Fibroblast of skin of left quadriceps (primary cell): ENCODE data around the gene DNAH11.
"Not testable (repeated sequence)": the region's sequence is repeated elsewhere in the genome, so short reads cannot be mapped to it uniquely, and the experiment has no call there.

Experiments used
- DNase-seq, 2 experiments: peaks; one replicate each; pipeline ENCODE4 v3.0.0-alpha.2; 2013; ENCODE audit warnings: low read depth in 2 of 2

DNAH11 gene, protein sequence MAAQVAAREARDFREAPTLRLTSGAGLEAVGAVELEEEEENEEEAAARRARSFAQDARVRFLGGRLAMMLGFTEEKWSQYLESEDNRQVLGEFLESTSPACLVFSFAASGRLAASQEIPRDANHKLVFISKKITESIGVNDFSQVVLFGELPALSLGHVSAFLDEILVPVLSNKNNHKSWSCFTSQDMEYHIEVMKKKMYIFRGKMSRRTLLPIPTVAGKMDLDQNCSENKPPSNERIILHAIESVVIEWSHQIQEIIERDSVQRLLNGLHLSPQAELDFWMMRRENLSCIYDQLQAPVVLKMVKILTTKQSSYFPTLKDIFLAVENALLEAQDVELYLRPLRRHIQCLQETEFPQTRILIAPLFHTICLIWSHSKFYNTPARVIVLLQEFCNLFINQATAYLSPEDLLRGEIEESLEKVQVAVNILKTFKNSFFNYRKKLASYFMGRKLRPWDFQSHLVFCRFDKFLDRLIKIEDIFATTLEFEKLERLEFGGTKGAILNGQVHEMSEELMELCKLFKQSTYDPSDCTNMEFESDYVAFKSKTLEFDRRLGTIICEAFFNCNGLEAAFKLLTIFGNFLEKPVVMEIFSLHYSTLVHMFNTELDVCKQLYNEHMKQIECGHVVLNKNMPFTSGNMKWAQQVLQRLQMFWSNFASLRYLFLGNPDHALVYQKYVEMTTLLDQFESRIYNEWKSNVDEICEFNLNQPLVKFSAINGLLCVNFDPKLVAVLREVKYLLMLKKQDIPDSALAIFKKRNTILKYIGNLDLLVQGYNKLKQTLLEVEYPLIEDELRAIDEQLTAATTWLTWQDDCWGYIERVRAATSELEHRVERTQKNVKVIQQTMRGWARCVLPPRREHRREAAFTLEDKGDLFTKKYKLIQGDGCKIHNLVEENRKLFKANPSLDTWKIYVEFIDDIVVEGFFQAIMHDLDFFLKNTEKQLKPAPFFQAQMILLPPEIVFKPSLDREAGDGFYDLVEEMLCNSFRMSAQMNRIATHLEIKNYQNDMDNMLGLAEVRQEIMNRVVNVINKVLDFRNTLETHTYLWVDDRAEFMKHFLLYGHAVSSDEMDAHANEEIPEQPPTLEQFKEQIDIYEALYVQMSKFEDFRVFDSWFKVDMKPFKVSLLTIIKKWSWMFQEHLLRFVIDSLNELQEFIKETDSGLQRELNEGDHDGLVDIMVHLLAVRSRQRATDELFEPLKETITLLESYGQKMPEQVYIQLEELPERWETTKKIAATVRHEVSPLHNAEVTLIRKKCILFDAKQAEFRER (N-terminal part only)

DNA sequence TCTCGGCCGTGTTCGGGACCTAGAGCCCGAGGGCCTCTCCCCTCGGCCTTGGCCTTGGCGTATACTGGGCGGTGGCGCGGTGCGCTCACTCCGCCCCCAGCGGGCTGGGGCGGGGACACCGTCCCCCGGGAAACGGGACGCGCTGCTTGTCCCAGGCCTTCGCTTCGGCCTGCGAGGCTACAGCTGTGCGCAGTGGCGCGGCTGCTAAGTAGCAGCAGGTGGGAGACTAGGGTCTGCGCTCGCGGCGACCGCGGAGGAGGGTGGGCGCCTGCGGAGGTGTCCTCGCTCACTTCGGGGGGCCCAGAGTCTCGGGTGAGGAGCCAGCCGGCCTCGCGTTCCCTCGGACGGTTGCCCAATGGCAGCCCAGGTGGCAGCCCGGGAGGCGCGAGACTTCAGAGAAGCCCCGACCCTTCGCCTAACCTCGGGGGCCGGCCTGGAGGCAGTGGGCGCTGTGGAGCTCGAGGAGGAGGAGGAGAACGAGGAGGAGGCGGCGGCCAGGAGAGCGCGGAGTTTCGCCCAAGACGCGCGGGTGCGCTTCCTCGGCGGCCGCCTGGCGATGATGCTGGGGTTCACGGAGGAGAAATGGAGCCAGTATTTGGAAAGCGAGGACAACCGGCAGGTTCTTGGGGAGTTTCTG lies at the start of gene DNAH11:
Gene DNAH11 (plus strand): TSS at position 149 of the 637 bp plus-strand sequence. CDS start 207 bp downstream, at position 356.
- no peak for DNase-seq

DNA sequence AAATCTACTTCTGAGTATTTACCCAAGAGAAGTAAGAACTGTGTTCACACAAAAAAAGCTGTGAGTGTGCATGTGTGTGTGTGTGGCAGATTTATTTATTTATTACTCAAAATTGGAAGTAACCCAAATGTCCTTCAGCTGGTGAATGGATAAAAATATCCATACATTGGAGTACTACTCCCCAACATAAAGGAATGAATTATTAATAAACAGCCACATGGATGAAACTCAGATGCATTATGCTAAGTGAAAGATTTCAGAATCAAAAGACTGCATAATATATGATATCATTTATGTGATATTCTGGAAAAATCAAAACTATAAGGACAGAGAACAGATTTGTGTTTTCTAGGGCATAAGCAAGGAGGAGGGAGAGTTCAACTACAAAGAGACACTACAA lies 47.1 kb upstream of the DNAH11 start:
- DNase-seq = no peak

DNA sequence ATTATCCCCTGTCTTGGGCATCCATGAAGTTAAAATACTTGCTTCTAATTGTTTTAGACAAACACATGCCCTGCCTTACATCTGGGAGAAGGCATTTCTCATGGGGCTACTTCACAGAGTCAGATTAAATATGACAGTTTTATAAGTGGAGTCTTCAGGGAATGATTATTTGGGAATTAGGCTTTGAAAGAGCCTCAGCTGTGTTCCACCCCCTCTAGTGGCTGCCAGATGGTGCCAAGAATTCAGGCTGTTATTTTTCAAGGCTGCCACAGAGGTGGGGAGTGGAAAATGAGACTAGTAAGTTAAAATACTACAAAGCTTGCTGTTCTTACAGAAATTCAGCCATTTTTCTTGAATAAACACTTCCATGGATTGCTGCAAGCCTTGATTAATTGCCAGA lies 45.8 kb upstream of the DNAH11 start:
- no peak for DNase-seq

DNA sequence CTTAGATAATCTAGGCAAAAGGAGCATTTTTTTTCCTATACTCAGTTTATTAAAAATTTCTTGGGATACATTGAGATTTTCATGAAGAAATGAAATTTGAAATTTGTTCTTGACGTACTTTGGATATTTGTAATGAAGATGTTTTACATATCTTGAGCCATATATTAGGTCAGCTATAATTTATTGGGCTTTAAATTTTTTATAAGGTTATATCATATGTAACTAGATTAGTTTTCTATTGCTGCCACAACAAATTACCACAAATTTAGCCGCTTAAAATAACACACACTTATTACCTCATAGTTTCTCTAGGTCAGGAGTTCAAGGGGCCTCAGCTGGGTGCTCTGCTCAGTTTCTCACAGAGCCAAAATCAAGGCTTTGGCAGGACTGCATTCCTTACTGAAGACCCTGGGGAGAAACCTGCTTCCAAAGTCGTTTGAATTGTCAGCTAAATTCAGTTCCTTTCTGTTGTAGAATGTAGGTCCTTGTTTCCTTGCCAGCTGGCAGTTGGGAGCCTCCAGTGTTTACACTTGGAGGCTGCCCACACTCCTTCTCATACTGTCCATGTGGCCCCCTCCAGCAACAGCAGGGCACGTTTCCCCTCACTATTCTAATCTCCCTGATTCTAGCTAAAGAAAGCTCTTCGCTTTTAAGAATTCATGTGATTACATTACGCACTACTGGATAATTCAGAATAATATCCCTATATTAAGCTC lies 42.6 kb upstream of the DNAH11 start:
- DNase-seq = no peak

DNA sequence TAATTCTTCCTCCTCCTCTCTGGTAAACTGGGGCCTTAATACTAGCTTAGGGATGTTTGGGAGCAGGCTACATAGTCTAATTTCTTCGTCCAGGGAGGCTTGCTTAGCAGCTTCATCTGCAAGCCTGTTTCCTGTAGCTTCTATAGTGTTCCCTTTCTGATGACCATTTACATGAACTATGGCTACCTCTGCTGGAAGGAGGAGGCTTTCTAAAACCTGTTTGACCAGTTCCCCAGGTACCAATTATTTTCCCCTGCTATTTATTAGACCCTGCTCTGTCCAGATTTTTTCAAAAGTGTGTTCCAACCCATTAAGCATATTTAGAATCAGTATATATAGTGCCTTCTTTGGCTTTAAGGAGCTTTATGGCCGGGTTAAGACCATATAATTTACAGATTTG lies 38.8 kb upstream of the DNAH11 start:
- no peak for DNase-seq

DNA sequence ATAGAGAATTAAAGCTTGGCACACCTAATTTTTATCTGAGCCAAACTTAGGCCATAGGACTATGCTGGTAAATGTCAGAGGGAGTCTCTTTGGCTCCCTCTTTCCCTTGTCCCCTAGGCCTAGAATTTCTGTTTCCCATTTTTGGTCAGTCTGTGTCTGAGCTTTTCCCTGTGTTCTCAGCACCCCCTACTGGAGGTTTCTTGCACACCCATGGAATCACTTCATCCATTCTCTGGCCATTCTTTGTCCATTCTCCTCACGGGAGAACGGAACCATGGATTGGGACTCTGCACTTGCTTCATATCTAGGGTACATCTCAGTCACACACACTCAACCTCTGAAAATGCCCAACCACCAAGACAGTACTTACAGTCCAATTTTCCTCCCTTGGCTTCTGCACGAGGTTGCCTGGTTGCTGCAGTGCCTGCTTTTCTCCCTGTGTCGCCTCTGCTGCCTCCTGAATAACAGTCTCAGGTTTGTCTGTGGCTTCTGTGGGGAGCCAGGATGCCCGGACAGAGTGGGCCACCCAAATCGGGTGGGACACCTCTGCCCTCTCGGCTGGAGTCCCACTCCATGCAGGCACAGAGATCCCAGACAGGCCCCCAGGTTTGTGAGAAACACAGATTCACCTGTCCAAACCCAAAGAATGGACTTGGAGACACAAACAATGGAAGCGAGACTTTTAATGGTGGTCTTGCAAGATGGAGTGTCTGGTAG lies 35.1 kb upstream of the DNAH11 start:
- DNase-seq = peak; percentile 6 to 20

DNA sequence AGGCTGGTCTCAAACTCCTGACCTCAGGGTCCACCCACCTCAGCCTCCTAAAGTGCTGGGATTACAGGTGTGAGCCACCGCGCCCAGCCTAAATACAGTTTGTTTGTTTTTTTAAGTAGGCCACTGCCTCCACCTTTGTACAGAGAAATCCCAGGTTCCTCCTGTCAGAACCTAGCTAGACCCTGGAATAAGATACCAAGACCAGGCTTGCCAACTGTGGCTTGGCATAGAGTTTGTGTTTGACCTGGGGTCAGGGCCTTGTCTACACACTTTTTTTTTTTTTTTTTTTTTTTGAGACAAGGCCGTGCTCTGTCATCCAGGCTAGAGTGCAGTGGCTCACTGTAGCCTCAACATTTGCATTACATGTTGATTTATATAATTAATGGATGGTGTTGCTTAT lies 34.3 kb upstream of the DNAH11 start:
- no peak for DNase-seq

DNA sequence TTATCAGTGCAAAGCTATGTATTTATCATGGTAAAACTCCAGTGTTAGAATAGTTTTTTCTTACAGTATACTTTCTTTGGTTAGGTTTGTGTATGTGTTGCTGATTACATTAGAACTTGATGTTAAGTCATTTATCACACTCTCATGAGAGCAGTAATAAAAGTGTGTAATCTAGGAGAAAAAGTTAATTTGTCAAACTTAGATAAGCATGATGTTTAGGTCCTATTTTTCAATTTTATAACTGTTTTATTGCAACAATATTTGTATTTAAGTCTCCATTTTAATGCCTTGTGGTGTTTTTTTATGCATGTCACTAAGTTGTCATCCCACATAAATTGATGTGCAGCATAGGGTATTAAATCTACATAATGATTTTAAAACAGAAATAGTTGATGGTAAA lies 28.8 kb upstream of the DNAH11 start:
- DNase-seq = no peak

DNA sequence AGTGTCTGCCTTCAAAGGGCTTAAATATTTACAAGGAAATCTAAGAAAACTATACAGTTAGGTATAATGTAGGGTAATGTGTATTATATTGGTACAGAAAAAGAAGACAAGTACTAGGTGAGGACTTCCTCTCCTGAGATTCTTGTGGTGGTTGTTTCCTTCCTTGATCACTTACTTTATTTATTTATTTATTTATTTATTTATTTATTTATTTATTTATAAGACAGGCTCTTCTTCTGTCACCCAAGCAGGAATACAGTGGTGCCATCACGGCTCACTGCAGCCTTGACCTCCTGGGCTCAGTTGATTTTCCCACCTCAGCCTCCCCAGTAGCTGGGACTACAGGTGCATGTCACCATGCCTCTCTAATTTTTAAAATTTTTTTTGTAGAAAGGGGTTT lies 18.2 kb upstream of the DNAH11 start:
- DNase-seq = no peak

DNA sequence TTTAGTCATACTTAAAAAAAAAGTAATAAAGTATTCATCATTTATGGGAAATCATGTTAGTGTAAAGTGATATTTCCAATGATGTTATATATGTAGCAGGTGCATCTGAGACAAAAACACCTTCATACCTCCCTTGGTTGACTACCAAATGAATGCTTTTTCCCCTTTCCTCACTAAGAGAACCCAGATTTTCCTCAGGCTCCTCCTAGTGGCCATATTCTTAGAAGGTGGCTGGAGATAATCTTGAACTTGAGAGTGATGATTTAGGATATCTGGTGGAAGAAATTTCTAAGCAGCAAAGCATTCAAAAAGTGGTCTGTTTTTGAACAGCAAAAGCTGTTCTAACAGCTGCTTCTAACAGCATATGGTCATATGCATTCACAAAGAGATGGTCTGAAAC lies 16.8 kb upstream of the DNAH11 start:
- DNase-seq = no peak

DNA sequence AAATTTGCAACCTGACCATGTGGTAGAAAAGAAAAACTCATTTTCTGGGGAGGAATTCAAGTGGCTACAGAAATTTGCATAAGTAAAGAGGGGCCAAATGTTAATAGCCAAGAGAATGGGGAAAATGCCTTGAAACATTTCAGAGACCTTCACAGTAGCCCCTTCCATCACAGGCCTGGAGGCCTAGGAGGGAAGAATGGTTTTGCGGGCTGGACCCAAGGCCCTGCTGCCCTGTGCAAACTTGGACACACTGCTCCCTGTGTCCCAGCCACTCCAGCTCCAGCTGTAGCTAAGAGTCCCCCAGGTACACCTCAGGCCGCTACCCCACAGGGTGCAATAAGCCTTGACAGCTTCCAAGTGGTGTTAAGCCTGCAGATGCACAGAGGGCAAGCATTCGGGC lies 16.4 kb upstream of the DNAH11 start:
- no peak for DNase-seq

DNA sequence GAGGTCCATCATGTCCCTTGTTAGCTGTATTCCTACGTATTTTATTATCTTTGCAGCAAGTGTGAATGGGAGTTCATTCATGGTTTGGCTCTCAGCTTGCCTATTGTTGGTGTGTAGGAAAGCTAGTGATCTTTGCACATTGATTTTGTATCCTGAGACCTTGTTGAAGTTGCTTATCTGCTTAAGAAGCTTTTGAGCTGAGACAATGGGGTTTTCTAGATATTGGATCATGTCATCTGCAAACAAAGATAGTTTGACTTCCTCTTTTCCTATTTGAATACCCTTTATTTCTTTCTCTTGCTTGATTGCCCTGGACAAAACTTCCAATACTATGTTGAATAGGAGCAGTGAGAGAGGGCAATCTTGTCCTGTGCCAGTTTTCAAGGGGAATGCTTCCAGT lies 10.4 kb upstream of the DNAH11 start:
- not testable (repeated sequence) for DNase-seq

DNA sequence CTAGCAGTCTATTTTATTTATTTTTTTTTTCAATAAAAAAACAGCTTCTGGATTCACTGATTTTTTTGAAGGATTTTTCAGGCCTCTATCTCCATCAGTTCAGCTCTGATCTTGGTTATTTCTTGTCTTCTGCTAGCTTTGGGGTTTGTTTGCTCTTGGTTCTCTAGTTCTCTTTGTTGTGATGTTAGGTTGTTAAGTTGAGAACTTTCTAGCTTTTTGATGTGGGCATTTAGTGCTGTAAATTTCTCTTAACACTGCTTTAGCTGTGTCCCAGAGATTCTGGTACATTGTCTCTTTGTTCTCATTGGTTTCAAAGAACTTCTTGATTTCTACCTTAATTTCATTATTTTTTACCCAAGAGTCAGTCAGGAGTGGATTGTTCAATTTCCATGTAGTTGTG lies 9.2 kb upstream of the DNAH11 start:
- not testable (repeated sequence) for DNase-seq

DNA sequence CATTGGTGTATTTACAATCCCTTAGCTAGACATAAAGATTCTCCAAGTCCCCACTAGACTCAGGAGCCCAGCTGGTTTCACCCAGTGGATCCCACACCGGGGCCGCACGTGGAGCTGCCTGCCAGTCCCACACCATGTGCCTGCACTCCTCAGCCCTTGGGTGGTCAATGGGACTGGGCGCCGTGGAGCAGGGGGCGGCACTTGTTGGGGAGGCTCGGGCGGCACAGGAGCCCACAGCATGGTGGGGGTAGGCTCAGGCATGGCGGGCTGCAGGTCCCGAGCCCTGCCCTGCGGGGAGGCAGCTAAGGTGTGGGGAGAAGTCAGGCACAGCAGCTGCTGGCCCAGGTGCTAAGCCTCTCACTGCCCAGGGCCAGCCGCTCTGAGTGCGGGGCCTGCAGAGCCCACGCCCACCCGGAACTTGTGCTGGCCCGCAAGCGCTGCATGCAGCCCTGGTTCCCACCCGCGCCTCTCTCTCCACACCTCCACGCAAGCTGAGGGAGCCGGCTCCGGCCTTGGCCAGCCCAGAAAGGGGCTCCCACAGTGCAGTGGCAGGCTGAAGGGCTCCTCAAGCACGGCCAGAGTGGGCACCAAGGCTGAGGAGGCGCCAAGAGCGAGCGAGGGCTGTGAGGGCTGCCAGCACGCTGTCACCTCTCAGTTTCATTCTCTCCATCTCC lies 6.3 kb upstream of the DNAH11 start:
- not testable (repeated sequence) for DNase-seq

DNA sequence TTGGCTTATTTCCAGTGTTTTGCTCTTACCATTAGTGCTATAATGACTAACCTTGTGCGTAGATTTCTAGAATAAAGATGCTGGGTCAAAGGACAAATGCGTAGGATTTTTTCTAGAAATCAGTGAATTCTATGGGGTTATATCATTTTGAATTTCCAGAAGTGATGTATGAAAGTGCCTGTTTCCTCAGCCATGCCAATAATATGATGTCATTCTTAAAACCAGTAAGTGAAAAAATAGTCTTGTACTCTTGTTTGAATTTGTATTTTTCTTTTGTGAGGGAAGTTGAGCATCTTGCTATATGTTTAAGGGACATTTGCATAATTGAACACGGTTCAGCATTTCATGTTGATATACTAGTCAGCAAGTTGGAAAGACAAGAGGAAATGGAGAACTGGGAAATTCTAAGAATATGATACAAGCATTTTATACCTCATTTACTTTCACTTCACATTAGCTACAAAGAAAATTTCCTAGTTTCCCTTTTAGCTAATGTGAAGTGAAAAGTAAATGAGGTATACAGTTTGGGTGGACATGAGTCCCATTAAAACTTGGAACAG lies 3.8 kb upstream of the DNAH11 start:
- DNase-seq = no peak

DNA sequence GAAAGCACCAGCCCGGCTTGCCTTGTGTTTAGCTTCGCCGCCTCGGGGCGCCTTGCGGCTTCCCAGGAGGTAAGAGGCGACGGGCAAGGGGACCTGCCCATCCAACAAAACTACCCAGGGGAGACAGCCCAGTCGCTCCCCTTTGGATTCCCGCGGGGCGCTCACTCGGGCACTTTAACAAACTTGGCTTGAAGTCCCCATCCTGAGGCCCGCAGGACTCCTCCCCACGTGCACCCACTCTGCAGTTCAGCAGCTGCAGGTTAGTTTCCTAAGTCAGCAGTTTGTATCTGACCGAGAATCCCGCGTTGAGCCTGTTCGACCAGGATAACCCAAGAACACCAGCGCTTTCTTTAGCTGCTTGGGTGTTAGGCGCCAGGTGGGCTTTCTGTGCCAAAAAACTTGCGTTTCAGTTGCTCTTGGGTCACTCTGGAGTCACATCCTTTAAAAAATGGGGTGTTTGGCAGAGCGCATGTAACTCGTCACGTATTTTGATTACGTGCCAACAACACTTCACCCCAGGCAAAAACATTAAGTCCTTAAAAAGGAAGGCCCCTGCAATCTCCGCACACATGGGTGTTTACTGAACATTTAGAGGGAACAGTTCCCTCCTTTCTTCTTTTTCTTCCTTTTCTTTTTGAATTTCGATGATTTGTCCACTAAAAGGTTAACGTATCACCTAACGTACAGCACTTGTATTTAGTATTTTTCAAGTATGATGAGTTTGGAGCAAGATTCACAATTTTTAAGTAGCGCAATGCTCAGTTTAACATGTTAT lies 876 bp downstream of the DNAH11 start:
- DNase-seq = no peak

DNA sequence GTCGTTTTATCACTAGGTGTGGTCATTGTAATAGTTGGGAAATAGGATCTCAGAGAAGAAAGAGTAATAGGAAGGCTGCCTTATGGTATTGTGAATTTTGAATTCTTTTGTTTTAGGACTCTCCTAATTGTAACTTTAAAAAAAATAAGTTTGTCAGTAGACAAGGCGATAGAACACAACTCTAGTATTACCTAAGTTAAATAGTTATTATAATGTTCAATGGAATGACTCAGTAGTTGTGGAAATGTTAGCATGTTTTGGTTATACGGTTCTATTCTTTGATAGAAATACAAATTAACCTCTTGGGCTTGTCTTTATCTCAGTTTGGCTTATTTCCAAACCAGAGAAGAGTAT lies 1.4 kb downstream of the DNAH11 start:
- no peak for DNase-seq

DNA sequence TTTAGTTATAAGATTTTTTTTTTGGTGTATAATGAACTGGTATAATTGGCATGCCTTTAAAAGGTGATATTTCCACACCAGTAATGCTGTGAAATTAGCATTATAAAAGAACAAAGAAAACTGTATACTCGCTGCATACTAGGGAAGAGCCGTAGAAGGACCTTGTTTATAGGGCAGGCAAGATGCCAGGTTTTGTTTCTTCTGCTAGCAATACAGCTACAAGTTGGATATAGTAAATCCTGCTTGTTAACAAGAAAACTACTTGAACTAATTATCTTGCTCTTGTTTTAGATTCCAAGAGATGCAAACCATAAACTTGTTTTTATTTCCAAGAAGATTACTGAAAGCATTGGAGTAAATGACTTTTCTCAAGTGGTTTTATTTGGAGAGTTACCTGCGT lies 1.9 kb downstream of the DNAH11 start:
- DNase-seq = no peak

DNA sequence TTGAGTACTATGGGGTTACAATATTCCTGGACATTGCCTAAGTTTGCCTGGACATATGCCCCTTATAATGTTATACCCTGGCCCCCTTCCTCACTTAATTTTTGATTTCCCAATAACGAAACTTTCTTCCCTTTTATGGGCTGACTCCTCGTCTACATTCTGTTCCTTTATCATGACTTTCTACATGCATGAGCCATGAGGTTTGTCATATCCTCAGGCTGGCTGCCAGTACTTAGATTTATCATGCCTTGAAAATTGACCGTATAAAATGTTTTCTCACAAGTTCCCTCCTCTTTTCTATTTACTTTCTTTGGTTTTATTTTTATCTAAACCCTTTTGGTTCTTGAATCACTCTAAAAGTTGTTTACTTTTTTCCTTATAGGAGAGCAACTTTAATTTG lies 4.7 kb downstream of the DNAH11 start:
- DNase-seq = no peak
